NCI-H524 (cell line): ENCODE results near the gene CKS1B.

Experiments used
- DNase-seq, 2 experiments: peaks; one replicate each; lab custom pipeline; 2025; lab: John Stamatoyannopoulos, UW

CKS1B gene

GRCh38 chr1:155002464-155003226, 28.2 kb downstream of the CKS1B start, which contains the start of gene ZBTB7B:
TSS of gene ZBTB7B (plus strand) at chr1:155002802. CDS start at chr1:155014661, 11,859 bp downstream.
- DNase-seq: peak in 1 of 2 experiments; percentile 40

GRCh38 chr1:155003227-155003765, 28.8 kb downstream of the CKS1B start:
- peak in 1 of 2 experiments; percentile 52 for DNase-seq

- DNase-seq: peak in 1 of 2 experiments; percentile 44
These were observed 29.4 kb downstream of the CKS1B start for GRCh38 chr1:155003766-155004351.

- DNase-seq: no peak
These were observed 30.0 kb downstream of the CKS1B start for GRCh38 chr1:155004352-155005075.

- DNase-seq: no peak
These were observed 30.9 kb downstream of the CKS1B start for GRCh38 chr1:155005076-155006011.

- DNase-seq: peak in 1 of 2 experiments; percentile 40
These were observed 32.2 kb downstream of the CKS1B start for GRCh38 chr1:155006601-155007101.

GRCh38 chr1:155007251-155007828, 32.9 kb downstream of the CKS1B start:
- DNase-seq: no peak

- no peak for DNase-seq
These were observed 33.8 kb downstream of the CKS1B start for GRCh38 chr1:155008015-155008941.

GRCh38 chr1:155009221-155009711, 34.8 kb downstream of the CKS1B start:
- no peak for DNase-seq

- DNase-seq: no peak
These were observed 35.3 kb downstream of the CKS1B start for GRCh38 chr1:155009742-155010141.

- DNase-seq: no peak
These were observed 35.9 kb downstream of the CKS1B start for GRCh38 chr1:155010211-155010918.

- peak in 1 of 2 experiments; percentile 59 for DNase-seq
These were observed 36.5 kb downstream of the CKS1B start for GRCh38 chr1:155011004-155011416.

- DNase-seq: no peak
These were observed 37.0 kb downstream of the CKS1B start for GRCh38 chr1:155011437-155012025.

GRCh38 chr1:155012026-155012546, 37.6 kb downstream of the CKS1B start:
- peak; percentile 97 to 98 for DNase-seq

GRCh38 chr1:155012776-155013602, 38.5 kb downstream of the CKS1B start:
- no peak for DNase-seq

GRCh38 chr1:155013632-155014031, 39.2 kb downstream of the CKS1B start:
- DNase-seq: no peak
